HPDE6-E6E7 (cell line): ENCODE measurements around the gene OTOF.
"Not testable (repeated sequence)": the region's sequence is repeated elsewhere in the genome, so short reads cannot be mapped to it uniquely, and the experiment has no call there.

Experiments used
- DNase-seq: peaks from one replicate; pipeline ENCODE4 v3.0.0; 2011; ENCODE audit warnings: missing footprints; ENCODE audit errors: extremely low spot score

OTOF gene

GRCh38 chr2:26480566-26481423, 2.9 kb upstream of the OTOF start:
- no peak for DNase-seq

GRCh38 chr2:26479789-26480565, 2.1 kb upstream of the OTOF start:
- no peak for DNase-seq

GRCh38 chr2:26479131-26479788, 1.3 kb upstream of the OTOF start:
- DNase-seq = no peak

- DNase-seq = no peak
These were observed 442 bp upstream of the OTOF start for GRCh38 chr2:26478366-26478765.

GRCh38 chr2:26477126-26477910, 606 bp downstream of the OTOF start:
- DNase-seq = no peak

GRCh38 chr2:26475832-26476501, 2.0 kb downstream of the OTOF start:
- DNase-seq = no peak

GRCh38 chr2:26475037-26475436, 2.9 kb downstream of the OTOF start:
- no peak for DNase-seq

GRCh38 chr2:26474261-26474785, 3.6 kb downstream of the OTOF start:
- no peak for DNase-seq

GRCh38 chr2:26473796-26474195, 4.1 kb downstream of the OTOF start:
- no peak for DNase-seq

- no peak for DNase-seq
These were observed 4.9 kb downstream of the OTOF start for GRCh38 chr2:26472821-26473655.

GRCh38 chr2:26471766-26472706, 5.9 kb downstream of the OTOF start:
- no peak for DNase-seq

GRCh38 chr2:26471289-26471688, 6.6 kb downstream of the OTOF start:
- DNase-seq = no peak

GRCh38 chr2:26470601-26471260, 7.2 kb downstream of the OTOF start:
- DNase-seq = no peak

- DNase-seq = no peak
These were observed 8.0 kb downstream of the OTOF start for GRCh38 chr2:26469955-26470354.

GRCh38 chr2:26469092-26469710, 8.7 kb downstream of the OTOF start:
- DNase-seq = no peak

GRCh38 chr2:26468544-26468943, 9.4 kb downstream of the OTOF start:
- not testable (repeated sequence) for DNase-seq

- DNase-seq = no peak
These were observed 11.1 kb downstream of the OTOF start for GRCh38 chr2:26466662-26467310.
